Fibroblast of skin of right quadriceps (primary cell): Measurements from ENCODE around the gene TRIOBP.
"Not testable (repeated sequence)": the region's sequence is repeated elsewhere in the genome, so short reads cannot be mapped to it uniquely, and the experiment has no call there.

Experiments used
- DNase-seq: peaks from one replicate; pipeline ENCODE4 v3.0.0-alpha.2; 2013

Gene TRIOBP

DNA sequence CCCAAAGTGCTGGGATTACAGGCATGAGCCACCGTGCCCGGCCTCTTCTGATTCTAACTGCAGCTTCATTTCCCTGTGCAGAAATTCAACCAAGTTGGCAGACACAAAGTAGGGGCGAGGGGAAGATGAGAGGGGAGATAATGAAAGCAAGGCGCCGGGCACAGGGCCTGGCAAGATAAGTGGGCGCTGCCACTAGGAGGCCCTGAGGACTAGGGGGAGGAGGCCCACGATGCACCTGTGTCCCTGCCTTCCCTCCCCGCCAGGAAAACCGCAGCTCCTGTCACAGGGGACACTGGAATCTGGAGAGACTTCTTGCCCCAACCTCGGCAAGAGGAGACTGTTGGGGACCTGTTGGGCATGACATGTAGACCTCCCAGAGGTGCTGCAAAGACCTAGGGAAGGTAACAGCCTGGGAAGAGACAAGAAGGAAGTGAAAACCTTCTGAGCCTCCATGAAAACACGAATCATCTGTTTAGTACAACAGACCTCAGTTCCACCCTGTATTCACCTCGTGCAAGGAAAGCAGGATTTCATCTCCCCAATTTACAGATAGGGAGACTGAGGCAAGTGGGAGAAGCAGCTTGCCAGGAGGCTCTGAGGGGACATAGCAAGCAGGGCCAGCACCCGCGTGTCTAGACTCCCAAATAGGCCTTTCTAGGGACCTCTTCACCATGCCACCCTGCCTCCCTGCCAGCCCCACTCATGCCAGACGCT is 24.5 kb upstream of the TRIOBP start:
- no peak for DNase-seq

DNA sequence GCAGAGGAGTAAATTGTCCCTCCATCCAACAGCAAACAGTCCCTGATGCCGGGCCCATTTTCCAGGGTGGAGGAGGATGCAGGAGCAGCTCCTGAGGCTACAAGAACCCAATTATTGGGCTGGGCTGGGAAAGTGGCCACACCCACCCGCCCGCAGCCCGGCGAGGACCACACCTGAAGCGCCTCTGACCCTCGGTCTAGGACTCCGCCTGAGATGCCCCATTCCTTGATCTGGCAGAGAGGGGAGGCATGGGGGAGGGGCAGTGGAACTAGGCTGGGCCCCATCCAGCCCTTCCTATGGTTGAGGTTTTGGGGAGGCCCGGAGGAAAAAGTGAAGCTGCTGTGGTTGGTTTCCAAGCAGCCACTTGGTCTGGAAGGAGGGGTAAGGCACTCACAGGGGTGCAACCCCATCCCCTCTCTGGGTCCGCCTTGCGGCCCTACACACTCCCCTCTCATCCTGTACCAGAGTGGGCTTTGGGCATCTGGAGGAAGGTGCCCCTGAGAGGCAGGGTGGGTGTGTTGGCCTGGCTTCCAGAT is 23.9 kb upstream of the TRIOBP start:
- no peak for DNase-seq

DNA sequence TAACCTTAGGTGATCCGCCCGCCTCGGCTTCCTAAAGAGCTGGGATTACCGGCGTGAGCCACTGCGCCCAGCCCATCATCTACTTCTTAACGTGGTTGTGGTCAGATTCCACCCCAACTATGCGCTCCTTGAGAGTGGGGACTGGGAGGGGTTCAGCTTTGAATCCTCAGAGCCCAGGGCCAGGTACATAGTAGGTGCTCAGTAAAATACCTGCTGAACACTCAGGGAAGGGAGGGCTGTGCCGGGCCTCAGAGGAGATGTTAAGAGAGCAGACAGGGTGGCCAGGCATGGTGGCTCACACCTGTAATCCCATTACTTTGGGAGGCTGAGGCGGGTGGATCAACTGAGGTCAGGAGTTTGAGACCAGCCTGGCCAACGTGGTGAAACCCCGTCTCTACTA is 22.6 kb upstream of the TRIOBP start:
- no peak for DNase-seq

DNA sequence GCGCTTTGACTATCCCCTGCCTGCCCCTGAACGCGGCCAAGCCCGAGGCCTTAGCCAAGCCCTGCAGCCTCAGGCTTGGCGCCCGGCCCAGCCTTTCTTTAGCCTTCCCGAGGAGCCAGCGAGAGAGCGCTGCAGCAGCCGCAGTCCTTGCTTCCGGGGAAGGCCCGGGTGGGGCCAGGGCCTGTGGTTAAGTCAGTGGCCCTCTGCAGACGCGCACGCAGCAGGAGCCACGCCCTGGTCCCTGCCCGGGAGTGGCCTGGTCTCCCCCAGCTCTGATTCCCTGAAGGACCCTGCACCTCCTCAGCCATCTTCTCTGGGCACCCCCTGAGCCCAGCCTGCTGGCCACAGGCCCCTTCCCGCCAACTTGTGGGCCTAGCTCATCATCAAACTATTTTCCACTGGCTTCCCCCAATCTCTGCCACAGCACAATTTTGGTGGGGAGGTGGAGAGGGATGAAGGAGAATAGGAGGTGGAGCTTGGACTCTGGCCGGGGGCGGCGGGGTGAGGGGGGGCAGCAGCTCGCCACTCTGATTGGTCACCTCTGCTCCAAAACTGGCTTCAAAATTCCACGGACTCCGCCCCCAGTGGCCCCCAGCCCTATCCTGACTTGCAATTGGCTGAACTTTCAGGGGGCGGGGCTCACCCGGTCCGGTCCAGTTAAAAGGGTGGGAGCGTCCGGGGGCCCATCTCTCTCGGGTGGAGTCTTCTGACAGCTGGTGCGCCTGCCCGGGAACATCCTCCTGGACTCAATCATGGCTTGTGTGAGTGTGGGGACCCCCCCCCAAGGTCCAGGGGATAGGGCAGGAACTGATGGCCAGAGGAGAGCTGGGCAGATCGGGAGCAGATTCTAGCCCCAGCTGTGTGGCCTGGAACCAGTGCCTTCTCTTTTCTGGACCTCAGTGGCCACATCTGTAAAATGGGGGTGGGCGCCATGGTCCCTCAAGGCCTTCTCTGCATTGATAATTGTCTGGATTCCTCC is 21.6 kb upstream of the TRIOBP start, which contains the start of gene LGALS1:
TSS of gene LGALS1 (plus strand) at position 686 of the 979 bp plus-strand sequence. CDS start at position 753, 67 bp downstream.
- peak; percentile 99 for DNase-seq

GRCh38 chr22:37675930-37676735 is 20.7 kb upstream of the TRIOBP start:
- peak; percentile 28 for DNase-seq

DNA sequence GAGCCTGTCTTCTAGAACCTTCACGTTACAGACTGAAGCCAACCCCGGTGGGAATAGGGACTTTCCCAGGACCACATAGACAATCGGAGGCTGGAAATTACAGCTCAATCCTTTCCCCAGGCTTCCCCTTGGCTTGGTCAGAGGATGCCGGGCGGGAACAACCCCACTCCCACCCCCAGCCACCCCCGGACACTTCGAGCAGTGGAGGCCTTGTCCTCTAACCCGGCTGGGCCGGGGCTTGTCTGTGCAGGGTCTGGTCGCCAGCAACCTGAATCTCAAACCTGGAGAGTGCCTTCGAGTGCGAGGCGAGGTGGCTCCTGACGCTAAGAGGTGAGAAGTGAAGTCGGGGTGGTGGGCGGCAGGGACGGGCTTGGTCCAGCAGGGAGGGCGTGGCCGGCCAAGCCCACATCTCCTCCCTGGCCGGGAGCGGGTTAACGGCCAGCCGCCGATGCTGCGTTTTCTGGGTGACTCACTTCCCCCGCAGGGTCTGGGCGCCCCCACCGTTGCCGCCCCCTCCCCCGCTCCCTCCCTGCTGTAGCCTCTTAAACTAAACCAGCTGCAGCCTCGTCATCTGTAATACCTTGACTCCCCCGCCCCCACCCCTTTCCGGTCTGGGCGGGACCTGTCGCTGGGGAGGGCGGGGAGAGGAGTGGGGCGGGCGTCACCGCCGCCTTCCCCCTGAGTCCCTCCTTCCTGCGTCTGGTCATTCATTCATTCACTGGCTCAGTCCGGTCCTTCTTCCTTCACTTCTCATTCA is 19.9 kb upstream of the TRIOBP start:
- peak; percentile 99 for DNase-seq

- no peak for DNase-seq
Observed at GRCh38 chr22:37677493-37677974, 19.3 kb upstream of the TRIOBP start.

DNA sequence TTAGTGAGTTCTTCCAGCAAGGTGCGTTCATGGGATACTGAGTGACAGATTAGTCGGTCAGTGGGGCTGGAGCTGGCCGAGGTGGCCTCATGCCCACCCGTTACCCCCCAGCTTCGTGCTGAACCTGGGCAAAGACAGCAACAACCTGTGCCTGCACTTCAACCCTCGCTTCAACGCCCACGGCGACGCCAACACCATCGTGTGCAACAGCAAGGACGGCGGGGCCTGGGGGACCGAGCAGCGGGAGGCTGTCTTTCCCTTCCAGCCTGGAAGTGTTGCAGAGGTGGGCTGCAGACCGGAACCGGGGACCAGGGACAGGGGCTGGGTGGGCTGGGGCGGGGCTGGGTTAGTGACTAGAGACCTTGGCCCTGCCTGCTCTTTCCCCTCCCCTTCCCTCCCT is 18.5 kb upstream of the TRIOBP start:
- DNase-seq: no peak

GRCh38 chr22:37679670-37680069 is 17.2 kb upstream of the TRIOBP start:
- no peak for DNase-seq

- peak; percentile 41 for DNase-seq
Observed at GRCh38 chr22:37680191-37680851, 16.5 kb upstream of the TRIOBP start.

GRCh38 chr22:37681001-37681424 is 15.8 kb upstream of the TRIOBP start:
- DNase-seq: peak; percentile 72

DNA sequence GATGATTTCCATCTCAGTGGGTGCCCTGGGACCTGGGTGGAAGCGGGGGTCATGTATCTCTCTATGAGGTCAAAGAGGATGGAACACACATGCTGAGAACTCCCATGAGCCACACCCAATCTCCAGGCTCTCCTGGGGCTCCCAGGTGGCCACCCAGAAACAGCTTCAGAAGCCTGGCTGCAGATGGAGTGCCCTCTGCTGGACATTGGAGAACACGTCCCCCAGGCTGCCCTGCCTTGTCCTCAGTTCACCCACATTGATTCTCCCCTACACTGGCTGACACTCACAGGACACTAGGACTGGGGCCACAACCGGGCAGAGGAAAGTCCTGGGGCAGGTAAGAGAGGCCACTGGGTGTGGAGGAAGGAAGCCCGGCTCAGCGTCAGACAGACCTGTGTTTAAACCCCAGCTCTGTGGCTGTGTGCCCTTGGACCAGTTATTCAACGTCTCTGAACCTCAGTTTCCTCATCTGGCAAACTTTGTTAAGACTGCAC is 15.2 kb upstream of the TRIOBP start:
- DNase-seq: peak; percentile 76

- DNase-seq: no peak
Observed at GRCh38 chr22:37684803-37685615, 11.8 kb upstream of the TRIOBP start.

DNA sequence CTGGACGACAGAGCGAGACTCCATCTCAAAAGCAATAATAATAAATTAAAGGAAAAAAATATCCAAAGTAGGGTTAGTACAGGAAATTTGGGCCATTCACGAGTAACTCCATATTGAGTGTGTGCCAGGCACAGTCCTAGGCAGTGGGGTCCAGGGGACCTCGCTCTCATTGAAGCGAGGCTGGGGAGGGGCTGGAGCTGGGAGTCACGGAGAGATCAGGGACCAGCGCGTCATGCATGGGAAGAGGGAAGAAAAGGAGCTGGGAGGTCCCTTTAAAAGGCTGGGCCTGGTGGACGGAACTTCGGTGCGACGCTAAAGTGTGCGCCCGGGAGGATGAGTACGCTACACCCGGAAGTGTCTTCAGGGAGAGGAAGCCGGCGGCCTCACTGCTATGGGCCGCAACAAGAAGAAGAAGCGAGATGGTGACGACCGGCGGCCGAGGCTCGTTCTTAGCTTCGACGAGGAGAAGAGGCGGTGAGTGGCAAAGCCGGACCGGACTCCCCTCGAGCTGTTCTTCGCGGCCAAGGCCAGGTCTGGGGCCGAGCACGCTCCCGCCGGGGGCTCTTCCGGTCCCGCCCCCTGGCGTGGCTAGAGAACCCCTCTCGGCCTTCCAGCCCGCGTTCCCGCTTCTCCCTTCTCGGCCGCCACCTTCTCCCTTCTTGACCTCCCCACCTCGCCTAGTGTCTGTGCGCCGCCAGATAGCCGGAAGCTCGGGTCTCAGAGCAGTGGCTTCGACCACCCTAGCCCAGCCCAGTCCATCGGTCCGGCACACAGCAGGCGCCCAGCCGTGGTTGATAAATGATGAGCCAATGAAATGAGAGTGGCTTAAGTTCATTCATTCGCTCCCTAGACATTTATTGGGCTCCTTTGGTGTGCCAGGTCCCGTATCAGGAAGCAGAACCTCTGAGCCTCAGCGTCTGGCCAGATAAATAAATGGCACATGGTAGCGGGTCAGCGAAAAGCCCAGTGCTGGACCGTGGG is 10.6 kb upstream of the TRIOBP start, which contains the start of gene NOL12:
TSS of gene NOL12 (plus strand) at position 342 of the 981 bp plus-strand sequence. CDS start at position 392, 50 bp downstream.
- peak; percentile 87 for DNase-seq

GRCh38 chr22:37690407-37690806 is 6.4 kb upstream of the TRIOBP start:
- DNase-seq: no peak

DNA sequence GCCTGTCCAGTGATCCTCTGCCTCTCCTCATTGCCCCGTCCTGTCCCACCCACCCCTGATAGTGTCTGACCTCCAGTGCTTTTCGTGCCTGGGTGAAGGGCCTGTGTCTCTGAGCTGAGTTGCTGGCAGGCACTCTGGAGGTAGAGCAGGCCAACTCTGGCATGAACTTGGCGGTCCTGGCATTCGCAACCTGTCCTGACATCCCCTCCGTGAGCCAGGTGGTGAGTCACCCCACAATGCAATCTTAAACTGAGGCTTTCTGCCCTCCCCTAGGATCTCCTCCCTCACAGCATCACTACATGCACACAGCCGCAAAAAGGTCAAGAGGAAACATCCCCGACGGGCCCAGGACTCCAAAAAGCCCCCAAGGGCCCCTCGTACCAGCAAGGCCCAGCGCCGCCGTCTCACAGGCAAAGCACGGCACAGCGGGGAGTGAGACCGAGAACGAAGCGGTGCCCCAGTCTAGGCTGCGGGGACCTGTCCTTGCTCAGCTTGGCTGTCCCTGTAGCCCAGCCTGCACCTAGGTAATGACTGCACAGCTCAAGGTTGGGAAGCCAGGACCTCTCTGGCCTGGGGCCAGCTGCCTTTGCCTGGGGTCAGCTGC is 5.8 kb upstream of the TRIOBP start:
- DNase-seq: no peak

GRCh38 chr22:37692627-37693285 is 4.1 kb upstream of the TRIOBP start:
- DNase-seq: no peak

DNA sequence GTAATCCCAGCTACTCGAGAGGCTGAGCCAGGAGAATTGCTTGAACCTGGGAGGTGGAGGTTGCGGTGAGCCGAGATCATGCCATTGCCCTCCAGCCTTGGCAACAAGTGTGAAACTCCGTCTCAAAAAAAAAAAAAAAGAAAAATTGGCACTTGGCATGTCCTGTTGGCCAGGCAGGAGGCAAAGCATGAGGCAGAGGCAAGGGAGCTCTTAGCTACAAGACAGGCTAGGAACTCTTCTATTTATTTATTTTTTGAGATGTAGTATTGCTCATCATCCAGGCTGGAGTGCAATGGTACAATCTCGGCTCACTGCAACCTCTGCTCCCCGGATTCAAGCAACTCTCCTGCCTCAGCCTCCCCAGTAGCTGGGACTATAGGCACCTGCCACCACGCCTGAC is 2.7 kb upstream of the TRIOBP start:
- not testable (repeated sequence) for DNase-seq
